ENCODE results near the gene DSTN.

The DSTN gene

DNA sequence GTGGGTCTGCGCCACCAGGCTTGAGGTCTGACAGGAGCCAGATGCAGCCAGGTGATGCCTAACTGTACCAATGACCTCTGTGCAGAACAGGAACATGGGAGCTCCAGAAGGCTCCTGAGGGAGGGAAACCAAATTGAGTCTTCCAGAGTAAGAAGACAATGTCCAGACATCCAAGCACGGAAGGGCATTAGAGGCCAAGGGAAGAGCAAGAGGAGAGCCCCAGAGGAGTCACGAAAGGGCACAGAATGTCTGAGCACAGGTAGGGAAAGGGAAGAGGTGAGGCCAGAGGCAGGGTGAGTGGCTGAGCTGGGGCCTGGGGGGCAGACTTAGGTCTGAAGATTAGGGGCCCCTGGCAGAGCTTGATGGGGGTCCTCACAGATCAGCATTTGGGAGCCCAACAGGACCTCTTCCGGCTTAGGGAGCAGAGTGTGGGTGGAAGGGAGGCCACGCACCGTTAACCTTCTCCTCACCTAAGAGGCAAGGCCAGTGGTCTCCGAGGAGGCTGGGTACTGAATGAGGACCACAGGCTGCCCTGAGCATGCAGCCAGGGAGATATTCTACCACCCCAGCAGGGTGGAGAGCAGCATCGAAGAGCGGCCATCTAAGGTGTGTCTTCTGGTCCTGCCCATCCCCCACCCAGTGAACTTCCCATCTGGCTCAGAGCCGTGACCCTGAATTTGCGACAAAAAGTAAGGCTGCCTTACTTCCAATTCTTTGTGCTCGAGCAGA lies 70.4 kb downstream of the DSTN start:
- no peak for FAIRE-seq

DNA sequence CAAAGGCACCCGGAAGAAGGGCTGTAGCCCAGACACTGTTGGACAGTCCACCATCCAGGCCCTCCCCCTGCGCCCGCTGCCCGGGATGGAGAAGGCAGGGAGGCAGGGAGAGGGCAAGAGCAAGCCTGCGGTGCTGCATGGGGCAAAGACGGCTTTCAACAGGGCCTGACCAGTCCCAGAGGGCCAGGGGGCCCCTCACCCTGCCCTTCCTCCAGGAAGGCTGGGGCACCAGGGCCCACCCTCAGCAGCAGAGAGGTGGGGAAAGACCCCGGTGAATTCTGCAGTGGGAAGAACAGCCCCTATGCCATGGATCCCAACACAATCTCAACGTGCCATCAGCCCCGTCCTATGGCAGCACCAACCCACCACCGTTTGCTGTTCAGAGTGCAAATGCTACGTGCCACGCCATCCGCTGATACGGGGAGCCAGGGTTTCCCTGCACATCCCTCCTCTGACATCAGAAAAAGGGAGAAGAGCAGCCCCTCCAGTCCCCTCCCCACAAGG lies 71.1 kb downstream of the DSTN start:
- FAIRE-seq = no peak

DNA sequence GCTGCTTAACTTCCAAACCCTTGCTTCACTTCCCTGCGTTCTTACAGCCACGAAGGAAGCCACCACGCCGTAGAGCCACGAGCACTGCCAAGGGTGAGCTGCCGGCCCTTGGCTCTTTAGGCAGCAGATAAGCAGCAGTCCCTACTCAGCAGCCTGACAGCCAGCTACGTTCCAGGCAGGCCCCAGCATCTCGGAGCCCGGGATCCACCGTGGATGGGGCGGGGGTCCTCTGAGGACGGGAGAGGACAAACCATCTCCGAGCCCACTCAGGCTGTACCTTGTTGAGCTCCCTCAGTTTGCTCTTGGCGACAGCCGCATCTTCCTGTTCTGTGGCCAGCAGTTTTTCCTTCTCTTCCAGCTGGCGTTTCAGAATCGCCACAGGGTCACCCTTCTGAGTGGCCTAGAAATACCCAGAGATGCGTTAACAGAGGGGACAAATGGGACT lies 71.7 kb downstream of the DSTN start:
- FAIRE-seq = no peak

DNA sequence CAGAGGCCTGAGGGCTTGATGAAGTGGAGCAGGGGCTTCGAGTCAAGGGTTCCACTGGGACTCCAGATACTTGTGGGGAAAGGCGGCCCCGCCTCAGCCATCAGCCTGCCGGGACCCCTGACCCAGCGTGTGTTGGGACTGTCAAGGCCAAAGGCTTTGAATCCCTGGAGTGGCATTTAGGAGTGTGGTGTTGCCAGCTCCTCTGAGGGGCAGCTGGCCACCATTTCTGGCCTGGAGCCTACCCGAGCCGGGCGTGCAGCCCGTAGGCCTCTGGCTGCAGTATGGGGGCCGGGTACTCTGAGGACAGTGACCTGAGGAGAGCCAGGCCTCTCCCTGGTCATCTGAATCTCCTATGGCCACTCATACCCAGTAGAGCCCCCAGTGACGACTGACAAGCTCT lies 72.1 kb downstream of the DSTN start:
- FAIRE-seq = no peak

DNA sequence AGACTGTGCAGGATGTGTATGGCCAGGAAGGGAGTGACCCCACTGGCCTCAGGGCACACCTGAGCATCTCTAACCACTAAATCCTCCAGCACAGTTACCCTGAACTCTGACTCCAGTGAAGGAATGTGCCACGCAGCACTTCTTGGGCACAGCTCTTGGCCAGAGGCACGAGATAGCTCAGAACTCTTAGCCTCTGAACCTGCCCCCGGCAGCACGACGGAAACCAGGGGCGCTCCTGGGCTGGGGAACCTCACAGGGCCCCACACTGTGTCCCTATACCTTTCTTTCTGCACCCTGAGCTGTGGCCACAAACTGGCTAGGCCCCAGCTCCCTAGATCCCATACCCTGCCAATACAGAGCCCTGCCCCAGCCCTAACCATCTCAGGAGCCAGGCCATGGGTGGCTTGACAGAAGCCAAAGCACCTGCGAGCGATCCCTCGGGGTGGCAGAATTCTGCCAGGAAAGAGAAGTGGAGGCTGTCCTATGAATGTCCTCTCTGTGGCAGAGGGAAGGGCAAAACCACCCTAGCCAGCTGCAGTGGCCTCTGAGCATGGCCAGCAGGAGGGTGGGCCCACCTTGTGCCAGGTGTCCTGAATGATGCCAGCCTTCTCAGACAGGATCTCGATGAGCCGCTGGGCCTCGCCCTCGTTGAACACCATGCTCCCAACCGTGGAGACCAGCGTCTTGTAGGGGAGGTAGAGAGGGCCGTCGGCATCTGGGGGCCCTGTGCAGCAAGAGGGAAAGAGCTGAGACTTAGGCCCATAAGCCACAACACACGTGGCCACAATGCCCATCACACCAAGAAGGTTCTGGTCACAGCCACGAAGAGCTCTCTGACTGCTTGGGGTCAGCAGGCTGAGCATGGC lies 72.8 kb downstream of the DSTN start:
- no peak for FAIRE-seq

DNA sequence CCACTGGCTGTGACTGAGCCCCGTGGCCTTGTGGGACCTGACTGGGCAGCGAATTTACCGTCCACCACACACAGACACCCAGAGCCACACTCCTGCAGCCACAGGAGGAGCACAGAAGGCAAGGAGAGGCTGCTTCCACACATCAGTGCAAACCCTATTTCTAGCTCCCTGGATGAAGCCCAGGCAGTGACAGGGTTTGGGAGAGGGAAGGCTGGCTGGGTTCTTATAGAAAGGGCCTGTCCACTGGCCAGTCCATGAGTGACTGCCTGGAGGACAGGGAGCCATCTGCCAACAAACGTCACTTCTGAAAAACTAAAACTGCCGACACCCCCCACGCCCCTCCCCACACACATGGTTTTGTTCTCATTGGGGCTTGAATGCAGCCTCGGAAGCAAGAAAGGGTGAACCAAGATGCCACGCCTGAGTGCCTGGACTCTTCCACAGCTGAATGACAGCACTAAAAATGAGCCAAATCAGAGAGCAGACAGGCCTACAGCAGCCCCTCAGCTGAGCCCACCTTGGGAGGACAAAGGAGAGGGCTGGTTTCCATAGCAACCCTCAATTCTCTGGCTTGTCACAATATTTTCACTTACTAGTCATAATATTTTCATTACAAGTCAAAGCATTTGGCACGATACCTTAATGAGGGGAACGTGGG lies 73.8 kb downstream of the DSTN start:
- FAIRE-seq = no peak

DNA sequence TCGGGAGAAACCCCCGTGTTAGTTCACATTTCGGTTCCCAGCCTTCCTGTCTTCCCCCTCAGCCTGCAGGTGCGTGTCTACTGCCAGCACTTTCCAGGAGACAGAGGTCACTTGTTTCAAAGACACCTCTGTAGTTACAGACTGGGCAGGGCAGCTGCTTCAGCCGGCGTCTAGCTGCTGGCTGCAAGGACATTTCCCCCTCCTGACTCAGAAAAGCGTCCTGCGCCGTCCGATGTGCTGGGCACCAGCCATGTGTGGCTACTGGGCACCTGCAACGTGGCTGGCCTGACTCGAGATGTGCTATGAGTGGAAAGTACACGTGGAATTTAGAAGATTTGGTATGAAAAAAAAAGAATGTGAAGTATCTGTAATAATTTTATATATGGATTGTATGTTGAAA lies 74.6 kb downstream of the DSTN start:
- FAIRE-seq = no peak

DNA sequence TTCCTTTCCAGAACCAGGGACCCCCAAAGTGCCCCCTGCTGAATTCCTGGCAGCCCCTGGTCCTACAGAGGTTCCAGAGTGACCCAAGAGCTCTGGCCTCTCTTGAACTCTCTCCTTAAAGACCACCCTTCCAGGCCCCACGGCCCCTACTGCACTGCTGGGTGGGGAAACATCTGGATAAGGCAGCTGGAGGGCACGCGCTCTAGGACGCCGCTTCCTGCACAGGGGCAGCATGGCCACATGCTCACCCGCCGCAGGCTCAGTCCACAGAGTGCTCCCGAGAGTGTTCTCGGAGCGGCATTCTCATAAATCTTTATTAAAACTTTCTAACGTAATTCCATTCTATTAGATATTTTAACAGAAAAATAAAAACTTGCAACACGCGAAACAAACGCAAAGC lies 75.1 kb downstream of the DSTN start:
- FAIRE-seq = no peak

DNA sequence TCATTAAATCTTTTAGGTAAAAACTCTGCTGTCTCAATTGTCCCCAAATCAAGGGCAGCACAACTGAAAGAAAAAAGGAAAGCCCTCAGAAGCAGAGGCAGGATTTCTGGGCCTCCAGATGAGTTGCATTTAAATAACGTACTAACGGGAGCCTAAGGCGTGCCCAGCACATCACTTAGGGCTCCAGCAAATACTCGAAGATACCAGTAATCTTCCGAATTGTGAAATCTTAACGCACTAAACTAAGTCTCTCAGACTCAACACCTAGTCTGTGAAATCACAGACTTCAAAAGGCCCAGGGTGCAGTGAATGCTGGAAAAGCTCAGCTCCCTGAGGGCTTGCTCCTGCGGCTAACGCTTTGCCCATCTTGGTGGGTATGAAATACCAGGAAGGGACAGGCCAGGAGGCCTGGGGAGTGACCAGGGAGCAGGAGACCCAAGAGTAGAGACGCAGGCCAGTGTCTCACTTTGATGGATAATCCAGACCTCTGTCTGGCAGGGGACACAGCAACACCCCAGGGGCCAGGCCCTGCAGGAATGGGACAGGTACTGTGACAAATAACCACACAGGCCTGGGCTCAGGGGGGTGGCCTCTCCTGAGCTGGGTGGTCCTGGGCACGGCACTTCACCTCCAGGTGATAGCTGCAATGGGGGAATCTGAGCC lies 75.8 kb downstream of the DSTN start:
- FAIRE-seq = no peak

DNA sequence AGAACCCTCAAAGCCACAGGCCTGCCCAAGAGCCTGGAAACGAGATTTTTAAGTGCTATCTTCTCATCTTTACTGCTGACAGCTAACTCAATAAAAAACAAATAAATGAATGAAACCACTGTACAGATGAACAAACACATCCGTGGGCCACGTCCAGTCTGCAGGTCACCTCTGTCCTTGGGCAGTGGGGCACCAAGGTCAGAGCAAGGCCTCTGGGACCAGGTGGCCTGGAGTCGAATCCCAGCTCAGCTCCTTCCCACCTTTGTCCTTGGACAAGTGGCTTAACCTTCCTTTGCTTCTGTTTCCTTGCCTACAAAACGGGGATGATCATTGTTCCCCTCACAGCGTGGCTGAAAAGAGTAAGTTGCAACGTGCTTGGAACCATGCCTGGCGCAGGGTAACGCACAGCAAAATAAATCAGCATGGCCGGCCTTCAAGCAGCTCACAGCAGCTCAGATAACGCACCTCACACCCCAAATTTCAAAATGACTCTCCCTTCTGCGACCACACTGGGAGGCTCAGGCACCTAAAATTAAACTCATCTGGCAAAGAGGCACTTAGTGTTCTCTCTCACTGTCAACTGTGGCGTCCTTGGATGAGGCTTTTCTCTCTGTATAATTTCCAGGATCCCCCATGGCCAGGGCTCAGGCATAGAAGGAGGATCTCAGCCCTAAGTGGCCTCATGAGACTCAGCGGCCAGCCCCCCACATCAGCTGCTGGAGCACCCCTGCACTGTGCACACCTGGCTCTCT lies 76.5 kb downstream of the DSTN start:
- FAIRE-seq = no peak

DNA sequence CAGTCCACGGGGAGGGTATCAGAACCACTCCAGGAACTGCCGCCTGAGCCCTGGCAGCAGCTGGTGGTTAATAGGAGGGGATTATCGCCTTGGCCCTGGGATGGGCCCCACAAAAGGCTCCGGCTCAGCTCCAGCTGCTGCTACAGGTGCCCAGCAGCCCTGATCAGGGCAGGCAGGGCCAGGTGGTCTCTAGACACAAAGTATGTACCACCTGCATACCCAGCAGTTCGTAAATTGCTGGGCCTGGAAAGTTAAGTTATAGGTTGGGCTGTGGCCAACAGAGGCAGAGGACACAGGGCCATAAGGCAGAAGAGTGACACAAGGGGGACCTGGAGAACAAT lies 77.1 kb downstream of the DSTN start:
- no peak for FAIRE-seq

DNA sequence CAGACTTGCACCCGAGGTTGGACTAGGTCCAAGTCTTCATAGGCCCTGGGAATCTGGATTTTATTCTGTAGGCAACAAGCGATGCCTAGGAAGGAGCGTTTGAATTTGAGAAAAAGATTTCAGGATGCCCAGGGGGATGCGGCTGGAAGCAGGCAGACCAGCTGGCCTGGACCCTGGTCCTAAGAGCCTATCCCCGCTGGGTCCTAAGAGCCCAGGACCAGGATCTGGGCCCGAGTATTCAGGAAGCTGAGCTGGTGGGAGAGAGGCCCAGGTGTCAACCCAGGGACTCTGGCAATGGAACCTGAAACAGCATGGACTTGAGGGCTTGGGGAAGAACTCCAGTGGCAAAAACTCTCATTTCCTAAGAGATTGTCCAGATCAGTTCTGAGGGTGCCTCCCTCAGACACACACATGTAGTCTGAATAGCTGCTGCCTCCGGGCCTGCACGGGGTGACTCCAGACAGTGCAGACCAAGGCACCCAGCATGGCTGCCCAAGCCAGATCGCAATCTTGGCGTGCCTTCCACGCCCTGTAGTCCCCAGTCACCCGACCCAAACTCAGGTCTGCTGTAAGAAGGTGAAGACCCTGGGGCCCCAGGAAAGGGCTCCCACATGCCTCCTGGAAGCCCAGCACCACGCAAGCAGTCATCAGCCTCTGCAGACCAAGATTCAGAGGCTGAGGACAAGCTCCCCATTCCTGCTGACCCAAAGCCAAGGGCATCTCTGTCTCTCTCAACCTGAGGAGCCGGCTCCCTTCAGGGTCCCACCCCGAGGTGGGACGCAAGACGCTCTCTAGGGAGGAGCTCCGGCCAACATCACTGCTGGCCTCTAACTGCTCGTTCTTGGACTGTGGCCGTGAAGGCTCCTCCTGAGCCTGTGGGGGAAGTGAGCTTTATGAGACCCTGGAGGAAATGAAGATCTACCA lies 77.8 kb downstream of the DSTN start:
- FAIRE-seq = no peak

DNA sequence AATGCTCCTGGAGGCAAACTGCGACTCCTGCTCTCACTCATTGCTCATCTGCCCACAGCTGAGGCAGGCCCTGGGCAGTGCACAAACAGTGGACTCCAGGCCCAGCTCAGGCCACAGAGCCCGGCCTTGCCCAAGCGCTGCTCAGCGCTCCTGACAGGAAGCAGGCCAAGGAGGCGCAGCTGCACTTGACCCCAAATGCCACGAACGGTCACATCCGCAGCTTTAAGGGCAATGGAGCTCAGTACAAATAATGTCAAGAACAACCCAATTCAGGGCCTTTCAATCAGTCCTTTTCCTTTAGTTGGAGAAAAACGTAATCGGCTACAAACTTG lies 78.4 kb downstream of the DSTN start:
- no peak for FAIRE-seq

DNA sequence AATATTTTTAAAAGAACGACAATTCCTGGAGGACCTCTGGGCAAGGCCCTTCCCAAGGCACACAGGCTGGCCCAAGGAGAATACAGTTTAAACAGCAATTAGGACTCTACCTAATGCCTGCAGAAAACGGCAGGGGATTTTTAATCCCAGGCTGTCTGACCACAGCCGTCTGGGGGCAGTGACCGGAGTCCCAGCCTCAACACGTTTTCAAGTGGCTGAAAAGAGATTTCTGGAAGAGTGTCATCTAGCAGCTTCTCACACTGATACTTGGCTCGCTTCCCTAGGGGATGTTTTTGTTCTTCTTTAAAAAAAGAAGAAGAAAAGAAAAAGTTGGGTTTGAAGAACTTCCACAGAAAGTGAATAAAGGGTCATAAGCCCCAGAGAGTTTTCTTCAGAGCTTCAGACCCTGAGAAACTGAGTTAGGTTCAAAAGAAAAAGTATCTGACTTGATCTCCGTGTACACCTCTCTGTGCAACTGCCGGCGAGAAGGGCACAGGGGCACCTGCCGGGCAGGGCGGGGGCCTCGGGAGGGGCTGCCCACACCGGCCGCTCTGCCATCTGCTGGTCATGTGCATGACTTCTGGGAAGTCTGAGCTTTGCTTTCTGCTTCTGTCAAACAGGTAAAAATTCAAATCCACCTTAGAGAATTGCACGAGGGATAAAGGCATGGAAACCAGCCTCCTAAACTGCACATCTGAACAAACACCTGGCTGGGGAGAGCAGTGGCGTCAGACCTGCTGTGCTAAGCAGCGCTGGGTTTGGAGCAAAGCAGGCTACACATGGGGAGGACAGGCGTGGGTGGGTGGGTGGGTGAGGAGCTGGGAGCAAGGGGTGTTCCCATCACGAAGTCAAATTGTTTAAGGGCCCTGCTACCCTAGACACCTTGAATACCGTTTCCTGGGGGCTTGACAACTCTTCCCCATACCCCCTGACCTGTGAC lies 79.2 kb downstream of the DSTN start:
- no peak for FAIRE-seq

DNA sequence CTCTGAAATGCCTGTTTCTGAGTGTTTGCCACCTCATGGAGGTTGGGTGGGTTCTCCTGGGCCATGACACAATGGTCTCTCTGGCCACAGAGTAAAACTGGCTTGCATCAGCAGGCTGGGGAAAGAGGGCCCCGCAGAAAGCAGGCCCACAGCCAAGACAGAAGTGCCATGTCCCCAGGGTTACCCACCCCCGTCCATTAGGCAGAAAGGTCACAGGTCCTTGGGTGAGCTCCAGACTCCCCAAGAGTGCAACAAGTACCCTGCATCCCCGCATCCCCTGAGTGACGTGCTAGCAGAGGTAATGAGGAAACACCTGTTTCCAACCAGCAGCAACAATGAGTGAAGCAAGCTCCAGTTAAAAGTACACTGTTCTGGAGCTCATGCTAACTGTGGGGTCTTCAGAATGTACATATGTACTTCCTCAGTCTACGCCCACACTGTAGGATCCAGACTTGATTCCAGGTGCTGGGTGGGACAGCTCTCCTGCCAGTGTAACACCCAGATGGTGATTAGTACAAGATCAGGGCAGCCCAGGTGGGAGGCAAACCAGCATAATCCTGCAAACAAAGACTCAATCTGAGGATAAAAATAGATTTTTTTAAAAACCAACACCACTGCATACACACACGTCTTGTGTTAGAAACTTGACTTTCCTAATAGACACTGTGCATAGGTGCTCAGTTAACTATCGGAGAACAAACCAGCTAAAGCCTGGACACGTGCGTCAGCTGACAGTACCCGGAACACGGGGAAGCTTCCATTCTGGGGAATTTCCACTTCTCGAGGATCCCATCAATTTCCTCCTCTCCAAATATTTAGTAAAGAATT lies 80.6 kb downstream of the DSTN start:
- FAIRE-seq = no peak

DNA sequence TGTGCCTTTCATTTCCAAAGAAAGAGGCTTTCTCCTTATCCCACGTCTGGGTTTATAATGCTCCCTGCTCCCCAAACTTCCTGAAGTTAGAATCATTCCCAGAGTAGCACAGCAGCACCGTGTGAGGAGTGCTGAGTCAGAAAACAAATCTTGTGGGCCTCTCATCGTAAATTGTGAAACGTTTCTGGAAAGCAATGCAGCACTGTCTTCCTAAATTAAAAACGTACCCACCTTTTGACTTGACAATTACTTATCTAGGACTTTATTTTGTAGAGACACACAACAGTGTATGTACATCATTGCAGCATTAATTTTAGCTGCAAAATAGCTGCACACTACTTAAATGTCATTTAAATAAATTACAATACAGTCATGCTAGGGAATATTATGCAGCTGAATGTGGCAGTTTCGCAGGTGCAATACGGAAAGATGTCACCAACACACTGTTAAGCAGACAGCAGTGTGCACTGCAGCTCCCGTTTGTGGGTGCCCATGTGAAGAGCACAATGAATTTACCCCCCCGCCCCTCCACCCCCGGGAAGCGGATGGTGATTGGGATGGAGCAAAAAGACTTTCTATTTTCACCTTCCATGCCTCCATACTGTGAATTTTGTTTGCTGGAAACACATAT lies 81.4 kb downstream of the DSTN start:
- FAIRE-seq = no peak

DNA sequence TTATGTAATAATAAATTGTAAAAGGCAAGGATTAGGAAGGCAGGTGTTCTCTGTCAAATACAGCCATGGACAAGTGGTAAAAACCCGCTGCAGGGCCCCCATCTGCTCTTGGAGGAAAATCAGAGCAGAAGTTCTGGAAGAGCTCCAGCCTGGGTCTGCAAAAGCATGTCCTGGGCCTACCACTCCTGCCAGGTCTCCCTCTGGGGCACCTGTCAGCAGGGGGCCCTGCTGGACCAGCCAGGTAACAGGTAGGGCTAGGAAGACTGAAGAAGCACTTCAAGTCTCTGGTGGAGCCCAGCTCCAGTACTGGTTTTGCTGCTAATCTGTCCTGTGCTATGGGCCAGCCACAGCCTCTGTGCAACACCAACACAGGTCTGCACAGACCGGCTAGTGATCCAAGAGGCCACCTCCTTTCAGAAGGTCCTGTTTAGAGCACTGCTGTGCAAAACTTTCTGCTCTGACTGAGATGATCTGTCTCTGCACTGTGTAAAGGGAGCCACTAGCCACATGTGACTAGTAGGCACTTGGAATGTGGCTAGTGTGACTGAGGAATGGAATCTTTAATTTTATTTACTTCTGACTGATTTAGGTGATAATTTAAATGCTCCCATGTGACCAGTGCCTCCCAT lies 82.0 kb downstream of the DSTN start:
- no peak for FAIRE-seq

DNA sequence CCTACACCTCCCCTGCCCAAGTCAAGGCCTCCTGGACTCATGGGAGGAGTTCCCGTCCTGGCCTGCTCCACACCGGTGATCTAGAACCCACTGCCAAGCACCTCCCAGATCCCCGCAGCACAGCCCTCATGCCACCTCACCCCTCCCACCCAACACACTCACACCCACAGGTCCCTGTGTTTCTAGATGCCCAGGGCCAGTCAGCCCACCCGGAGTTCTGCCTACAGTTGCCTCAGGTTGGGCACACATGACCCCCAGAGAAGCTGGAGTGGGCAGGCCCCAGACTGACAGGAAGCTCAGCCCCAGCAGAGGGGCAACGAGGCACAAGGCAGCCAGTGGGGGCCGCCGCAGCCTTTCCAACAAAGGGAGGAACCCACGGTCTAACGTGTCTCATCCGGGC lies 82.5 kb downstream of the DSTN start:
- no peak for FAIRE-seq
